TTC549 (cell line): Measurements from ENCODE around the gene ZNF821.
A peak's percentile ranks its signal among the peaks of the same experiment; 100 is the strongest.
"Not testable (repeated sequence)": the region's sequence is repeated elsewhere in the genome, so short reads cannot be mapped to it uniquely, and the experiment has no call there.

ENCODE experiments used
- FAIRE-seq: peaks from 2 replicates; lab custom pipeline; 2012; peaks lifted over from hg19 to GRCh38; lab: Jason Lieb, UNC

Gene ZNF821

DNA sequence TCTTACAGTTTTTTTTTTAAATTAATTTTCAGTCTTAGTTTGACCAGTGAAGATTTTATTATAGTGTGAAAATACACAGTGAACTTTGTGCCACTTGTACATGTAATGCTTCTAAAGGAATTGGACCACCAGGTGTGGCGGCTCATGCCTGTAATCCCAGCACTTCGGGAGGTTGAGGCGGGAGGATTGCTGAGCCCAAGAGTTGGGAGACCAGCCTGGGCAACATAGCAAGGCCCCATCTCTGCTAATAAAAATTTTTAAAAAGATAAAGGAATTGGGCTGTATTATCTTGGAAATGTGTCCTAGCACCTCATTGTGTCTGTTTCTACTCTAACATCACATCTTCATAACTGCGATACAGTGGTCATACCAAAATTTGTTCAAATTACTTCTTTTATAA is 15.2 kb upstream of the ZNF821 start:
- FAIRE-seq, result no peak

DNA sequence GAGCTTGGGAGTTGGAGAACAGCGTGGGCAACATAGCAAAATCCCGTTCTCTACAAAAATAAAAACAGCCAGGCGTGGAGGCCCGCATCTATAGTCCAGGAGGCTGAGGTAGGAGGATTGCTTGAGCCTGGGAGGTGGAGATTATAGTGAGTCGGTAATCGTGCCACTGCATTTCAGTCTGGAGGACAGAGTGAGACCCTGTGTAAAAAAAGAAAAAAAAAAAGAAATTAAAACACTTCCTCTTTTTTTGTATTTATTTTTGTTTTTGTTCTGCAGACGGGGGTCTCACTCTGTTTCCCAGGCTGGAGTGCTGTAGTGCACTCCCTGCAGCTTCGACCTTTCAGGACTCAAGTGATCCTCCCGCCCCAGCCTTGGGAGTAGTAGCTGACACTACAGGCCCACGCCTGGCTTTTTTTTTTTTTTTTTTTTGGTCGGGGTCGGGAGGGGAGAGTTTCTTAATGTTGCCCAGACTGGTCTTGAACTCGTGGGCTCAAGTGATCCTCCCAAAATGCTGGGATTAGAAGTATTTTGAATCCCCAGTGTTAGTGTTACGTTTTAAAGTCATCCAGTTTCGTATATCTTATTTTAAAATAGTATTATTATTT is 12.9 kb upstream of the ZNF821 start:
- FAIRE-seq, result no peak

DNA sequence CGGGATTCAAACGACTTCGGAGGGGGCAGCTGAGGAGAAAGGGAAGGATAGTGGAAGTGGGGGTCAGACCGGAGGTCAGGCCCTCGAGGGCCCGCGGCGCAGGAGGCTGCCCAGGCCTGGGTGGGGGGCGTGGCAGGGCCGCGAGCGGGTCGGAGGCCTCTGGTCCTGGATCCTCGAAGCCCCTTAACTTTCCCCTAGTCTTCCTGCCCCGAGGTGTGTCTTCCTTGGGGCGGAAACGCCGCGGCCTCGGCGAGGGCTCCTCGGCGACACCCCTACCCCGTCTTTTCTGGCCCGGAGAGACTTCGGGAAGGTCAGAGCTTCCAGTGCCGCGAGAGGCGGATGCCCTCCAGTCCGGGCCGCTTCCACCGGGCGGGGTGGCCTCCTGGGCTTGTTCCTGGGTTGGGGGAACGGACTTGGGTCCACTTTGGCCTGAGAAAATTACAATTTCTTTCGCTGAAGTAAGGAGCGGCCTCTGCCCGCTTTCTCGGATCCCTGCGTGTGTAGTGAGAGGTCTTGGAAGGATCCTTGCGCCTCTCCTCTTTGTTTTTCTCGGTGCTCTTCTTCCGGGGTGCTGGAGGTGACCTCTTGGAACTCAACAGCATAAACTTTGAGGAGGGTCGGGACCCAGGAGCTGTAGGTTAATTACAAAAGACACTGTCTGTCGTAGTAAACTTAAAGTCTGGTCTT is 11.8 kb upstream of the ZNF821 start:
- FAIRE-seq, result no peak

DNA sequence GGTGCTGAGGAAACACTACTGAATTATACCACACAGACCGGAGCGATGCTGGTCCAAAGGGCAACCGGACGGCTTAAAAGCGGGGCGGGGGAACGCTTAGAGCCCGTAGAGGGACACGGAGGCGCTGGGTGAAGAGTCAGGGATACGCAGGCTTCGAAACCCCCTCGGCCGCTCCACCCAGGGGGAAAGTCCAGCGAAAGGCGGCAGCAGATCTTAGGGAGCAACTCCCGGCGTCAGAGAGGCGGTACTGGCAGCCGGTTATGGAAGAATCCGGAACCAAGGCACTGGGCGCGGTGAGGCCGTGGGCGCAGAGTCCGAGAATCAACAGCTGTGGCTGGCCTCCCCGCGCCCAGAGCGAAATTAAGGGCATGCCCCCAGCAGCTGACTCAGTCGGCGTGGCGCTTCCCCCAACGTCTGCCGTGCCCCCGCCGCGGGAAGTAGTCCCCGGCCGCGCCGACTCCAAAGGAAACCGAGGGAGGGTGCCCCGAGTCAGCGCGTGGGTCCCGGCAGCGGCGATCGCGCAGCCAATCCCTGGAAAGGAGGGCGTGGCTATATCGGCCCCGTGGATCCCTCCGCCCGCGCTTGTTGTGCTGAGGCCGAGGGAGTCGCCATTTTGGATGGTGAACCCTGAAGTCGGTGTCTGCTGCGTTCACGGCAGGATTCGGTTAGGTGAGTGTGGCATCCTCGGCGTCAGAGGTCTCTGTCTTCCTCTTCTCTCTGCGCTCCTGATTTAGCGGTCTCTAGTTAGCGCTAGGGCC is 11.1 kb upstream of the ZNF821 start, which contains the start of gene IST1:
Gene IST1, plus strand, starts transcription at position 611 of the 758 bp plus-strand sequence. CDS start 20,110 bp downstream, outside the sequence.
- no peak for FAIRE-seq

DNA sequence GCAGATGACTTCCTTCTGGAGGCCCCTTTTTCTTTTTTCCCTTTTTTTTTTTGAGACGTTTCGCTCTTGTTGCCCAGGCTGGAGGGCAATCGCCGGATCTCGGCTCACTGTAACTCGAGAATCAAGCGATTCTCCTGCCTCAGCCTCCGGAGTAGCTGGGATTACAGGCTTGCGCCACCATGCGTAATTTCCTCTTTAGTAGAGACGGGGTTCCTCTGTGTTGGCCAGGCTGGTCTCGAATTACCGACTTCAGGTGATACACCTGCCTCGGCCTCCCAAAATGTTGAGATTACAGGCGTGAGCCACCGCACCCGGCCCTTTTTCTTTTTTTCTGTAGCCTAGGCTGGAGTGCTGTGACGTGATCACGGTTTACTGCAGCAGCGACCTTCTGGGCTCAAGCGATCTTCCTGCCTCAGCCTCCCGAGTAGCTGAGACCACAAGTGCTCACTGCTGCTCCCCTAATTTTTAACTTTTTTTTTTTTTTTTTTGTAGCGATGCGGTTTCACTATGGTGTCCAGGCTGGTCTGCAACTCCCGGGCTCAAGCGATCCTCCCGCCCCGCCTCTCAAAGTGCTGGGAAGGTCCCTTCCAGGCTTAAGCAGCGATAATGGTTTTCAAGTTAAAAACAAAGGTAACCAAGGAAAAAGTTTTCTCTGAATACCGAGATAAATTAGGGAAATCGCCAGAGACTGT is 10.4 kb upstream of the ZNF821 start:
- FAIRE-seq, result no peak

DNA sequence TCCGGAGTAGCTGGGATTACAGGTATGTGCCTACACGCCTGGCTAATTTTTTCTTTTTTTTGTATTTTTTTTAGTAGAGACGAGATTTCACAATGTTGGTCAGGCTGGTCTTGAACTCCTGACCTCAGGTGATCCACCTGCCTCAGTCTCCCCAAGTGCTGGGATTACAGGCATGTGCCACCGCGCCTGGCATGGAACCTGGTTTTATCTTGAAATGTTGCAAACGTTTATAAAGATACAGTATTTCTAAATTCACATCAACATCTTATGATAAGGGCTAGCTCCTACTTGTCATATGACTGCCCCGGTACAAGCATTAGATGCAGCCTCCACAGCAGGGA is 9.9 kb upstream of the ZNF821 start:
- no peak for FAIRE-seq

DNA sequence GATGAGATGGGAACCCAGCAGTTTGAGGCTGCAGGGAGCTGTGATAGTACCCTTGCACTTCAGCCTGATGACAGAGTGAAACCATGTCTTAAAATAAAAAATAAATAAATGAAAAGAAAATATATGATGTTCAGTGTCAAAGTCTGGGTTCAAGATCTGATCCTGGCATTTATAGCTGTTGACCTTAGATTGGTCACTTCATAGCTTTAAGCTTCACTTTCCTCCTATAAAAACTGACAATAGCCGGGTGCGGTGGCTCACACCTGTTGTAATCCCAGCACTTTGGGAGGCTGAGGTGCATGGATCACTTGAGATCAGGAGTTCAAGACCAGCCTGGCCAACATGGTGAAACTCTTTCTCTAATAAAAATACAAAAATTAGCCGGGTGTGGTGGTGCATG is 5.2 kb upstream of the ZNF821 start:
- FAIRE-seq, result no peak

DNA sequence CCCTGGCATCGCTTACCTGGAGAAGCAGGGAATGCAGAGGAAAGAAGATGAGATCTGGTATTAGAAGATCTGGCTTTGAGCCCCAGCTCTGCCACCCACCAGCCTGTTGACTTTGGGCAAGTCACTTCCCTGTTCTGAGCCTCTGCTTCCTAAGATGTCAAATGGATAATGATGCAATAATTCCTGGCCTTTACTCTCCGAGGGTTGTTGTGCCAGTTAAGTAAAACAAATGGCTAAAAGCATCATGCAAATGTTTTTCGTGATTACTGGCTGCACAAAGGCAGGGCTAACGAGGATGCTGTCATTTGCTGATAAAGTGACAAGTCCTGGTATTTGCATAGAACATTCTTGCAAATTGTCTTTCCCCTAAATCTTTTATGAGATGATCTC is 1.3 kb upstream of the ZNF821 start:
- no peak for FAIRE-seq

DNA sequence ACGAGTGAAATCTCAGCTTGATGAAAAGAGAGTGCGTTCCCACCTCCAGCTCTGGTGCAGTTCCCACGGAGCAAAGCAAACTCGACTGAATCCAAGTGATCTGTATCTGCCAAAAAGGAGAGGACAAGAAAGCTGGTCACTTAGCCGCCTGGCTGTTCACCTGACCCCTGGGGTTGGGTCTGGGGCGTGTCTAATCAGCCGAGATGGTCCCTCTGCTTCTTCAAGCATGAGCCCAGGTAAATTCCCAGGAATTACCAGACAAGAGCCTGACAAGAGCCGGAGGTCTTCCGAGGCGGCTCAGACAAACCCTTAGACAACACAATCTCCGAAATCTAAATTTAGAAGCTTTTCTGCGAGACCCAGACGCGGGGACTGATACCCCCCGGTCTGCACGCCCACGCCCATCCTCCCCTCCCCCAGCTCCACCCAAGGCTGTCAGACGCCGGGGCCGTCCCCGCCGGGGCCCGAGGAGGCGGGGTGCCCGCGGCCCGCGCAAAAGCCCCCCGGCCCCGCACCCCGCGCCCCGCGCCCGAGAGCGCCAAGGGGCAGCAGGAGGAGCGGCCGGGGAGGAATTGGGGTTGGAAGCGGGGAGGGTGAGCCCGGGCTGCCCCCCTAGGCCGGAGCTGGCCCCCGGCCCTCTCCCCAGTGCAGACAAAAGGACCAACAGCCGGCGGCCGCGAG is 674 bp downstream of the ZNF821 start:
- no peak for FAIRE-seq

DNA sequence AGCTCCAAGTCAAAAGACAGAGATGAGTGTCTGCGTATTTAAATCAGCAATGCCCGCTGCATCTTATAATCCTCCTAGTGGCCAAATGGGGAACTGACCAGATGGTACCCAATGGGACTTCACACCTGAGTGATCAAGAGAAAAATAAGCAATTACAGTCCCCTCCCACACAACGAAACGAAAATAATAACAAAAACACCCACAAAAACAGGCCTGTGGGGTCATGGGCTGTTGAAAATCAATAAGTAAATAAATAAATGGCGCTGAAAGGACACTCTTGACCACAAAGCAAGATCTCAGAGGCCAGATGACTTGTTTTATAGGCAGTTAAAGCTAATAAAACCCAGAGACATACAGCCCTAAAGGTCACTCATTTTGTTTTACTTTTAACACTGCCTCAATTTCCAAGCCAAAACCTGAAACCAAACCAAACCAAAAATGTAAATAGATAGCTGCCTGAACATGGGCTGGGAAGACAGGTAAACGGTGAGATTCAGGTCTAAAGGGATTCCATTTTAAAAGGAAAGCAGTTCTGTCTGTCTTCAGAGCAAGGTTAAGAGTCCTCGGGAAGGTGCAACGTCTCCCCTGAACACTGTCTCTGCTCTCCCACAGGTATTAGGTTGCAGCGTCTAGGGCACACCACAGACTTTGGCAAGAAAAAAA is 1.3 kb downstream of the ZNF821 start:
- peak; percentile 38 for FAIRE-seq

DNA sequence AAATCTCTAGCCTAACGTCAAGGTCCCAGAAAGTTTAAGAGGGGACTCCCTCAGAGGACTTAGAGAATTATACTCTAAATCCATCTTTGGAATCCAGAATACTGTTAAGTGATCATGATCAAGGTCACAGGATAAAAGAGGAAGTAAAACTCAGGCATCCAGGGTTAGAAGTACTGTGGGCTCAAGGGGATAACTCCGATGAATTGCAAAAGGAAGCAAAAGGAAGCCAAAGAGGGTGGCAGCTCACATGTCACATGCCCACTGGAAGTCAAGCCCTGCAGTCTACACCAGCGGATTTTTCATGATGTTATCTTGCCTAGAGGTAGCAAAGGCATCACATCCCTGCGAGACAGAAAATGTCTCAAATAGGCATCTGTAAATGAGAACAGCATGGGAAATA is 3.8 kb downstream of the ZNF821 start:
- no peak for FAIRE-seq

DNA sequence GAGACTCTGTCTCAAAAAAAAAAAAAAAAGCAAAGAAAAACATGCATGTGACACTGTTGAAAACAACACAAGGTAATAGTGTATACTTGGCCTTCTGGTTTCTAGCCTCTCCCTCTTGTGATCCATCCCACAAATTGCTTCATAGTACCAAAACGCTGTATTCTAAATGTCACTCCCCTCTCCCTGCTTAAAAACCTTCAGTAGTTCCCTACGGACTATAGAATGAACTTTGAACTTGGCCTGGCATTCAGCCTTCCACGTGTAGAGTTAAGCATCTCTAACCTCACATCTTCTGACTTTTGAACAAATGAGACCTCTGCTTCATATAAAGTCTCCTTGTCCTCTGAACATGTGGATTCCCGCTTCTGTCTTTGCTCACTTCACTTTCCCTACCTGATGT is 5.1 kb downstream of the ZNF821 start:
- FAIRE-seq, result no peak

DNA sequence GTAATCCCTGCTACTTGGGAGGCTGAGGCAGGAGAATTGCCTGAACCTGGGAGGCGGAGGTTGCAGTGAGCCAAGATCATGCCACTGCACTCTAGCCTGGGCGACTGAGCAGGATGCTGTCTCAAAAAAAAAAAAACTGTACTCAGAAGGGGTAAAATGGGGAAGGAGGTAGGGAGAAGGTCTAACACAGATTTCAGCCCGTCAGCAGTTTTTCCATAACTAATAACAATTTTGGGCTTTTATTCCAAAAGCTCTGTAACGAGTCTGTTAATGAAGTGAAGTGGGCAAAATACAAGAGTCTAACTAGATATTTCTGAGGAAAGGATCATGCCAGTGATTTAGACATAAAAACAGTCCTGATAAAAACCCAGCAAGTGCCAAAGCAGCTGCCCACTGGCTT is 10.8 kb downstream of the ZNF821 start:
- no peak for FAIRE-seq

DNA sequence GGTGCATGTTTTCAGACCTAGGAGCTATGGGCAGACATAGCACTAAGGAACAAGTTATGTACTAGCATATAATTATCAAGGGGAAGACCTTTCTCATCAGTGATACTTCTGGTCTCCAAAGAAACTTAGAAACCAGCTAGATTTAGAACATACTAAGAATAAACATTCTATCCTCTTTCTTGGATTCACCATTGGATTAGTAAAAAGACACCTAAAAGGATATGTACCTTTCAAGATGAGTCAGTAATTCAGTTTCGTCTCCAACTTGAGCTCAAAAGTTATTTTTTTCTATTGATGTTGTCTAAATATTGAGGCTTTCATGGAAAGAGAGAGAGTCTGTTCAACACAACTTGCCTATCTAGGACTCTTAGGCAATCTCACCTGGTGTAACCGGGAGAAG is 13.2 kb downstream of the ZNF821 start:
- FAIRE-seq, result no peak

DNA sequence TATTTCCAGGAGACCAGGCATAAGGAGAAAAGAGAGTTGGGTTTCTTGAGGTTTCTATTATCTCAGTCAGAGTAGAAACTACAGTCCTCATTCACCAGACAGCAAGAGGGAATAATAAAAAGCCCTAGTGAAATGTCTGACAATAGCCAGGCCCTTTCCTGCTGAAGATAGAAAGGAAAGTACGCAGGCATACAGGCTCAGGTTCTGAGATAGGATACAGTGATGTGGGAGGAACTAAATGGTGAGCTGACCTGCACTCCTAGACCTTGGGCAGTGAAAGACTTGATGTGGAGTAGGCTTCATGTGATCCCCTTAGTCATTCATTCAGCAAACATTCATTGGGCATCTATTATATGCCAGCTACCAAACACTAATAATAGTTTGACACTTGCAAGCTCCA is 14.9 kb downstream of the ZNF821 start:
- no peak for FAIRE-seq

DNA sequence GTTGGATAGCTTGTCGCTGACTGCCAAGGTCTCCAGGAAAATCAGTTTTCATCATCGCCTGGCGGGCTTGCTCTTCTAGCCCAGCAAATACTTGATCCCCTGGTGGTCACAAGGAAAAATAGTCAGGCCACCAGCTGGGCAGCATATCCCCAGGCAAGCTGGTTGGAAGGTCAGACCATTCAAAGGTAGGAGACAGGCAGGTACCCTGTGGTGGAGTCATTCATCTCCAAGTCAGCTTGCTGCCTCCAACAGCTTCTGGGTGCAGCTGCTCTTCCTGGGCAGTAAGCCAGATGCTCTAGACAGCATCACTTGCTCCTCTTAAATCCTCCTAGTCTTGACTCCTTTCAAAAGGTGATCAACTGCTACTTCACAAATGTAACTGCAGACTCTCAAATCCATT is 16.0 kb downstream of the ZNF821 start:
- FAIRE-seq, result no peak

DNA sequence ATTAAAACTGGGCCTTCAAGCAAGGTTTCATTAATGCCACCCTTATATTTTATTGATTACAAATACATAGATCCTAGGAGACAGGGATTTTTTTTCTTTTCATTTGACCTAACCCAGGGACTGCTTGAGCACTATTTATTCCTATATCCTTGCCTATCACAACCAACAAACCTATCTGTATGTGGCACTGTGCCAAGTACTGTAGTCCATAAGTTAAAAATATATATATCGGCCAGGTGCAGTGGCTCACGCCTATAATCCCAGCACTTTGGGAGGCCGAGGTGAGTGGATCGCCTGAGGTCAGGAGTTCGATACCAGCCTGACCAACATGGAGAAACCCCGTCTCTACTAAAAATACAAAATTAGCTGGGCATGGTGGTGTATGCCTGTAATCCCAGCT is 16.8 kb downstream of the ZNF821 start:
- FAIRE-seq, result not testable (repeated sequence)

DNA sequence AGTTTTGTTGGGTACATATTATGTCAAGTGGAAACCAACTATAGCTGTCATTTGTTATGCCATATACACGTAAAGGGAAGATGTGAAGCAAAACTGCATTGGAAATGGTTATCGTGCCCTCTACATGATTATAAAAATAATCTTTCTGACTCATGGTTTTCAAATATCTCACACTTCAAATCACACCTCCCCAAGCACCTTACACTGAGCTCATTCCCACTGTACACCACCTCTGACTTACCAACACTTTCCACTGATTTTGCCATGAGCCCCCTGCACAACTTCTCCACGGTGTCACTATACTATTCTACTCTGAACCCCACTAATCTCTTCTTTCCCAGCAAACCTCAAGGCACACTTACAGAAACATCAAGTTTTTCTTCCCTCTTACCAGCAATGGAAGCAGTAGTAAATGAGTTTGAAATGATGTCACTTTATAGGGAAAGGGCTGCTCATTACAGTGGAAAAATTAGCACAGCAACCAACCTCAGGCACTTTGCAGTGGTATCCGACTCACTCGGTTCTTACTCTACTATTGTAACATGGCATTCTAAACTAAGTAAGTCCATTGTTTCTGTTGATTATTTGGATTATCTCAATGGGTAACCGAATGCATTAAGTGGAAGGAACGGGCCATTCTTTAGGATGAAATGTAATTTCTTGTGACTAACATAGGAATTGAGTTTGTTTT is 18.7 kb downstream of the ZNF821 start:
- no peak for FAIRE-seq

DNA sequence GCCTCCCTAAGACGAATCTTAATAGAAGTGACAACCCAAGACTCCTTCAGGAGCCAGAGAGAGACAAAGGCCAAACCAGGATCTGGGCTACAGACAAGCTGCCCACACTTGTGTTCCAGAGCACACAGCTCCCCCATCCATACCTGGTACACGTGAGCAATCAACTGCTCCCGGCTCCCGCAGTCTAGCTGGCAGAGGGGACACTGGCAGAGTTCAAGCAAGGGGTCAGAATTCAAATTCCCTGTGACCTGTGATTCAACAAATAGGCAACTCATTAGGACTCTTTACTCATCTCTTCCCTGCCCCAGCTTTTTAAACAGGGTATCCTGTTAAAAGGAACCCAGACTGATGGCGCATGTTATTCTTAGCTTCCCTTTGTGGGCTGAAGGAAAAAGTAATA is 20.0 kb downstream of the ZNF821 start:
- FAIRE-seq, result no peak

DNA sequence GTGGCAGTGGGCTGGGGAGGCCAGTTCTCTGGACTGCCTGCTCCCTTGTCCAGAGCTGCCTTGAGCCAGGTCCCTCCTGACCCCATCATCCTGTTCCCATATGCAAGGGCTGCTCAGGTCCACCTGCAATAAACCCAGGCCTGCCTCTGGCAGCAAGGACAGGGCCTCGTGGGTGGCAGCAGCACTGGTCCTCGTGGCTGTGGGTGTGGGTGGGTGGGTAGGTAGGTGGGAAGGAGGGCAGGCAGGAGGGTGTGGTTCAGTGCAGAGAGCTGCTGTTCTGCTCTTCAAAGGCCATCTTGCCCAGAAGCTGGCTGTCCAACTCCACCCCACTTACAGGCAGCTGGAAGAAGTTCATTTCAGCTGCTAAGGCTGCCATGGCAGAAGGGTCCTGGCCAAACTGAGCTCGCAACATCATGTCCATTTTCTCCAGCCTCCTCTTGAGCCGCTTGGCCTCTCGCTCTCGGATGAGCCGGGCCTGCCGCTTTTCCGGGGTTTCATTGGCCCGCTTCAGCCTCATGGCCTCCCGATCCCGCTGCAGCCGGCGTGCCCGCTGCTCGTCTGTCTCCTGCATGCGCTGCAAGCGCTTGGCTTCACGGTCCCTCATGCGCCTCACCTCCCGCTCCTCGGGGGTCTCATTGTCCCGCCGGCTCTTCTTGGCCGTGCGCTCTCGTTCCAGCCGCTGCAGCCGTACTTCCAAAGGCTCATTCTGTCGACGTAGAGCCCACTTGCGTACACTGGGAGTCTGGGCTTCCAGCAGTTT is 24.0 kb downstream of the ZNF821 start:
- no peak for FAIRE-seq
